ENCODE measurements around the gene ATG7. TPM values are rescaled to one million over a fixed set of nuclear protein-coding genes. Genes with fewer than 3 reads are reported as not detected.
"Not testable (repeated sequence)": the region's sequence is repeated elsewhere in the genome, so short reads cannot be mapped to it uniquely, and the experiment has no call there.

ATG7 gene
- total RNA-seq, 1 experiment from 2014 or later = 55.1 TPM

DNA sequence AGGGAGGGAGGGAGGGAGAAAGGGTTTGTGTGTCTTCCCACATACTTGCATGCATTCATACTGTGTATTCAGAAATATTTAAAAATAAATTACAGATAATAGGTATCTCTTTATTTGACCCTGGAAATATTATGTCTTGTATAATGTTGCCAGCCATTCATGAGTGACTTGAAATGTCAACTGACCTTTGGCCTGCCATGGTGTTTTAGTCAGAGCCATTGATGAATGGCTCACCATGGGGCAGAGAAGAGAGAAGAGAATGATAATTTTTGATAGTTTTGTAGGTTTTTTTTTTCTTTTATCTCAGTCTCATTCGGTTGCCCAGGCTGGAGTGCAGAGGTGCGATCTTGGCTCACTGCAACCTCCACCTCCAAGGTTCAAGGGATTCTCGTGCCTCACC is 121.2 kb downstream of the ATG7 start:
- in situ Hi-C loops (cut with HindIII; ENCODE audit: low pct_unique_long_range_greater_than_20kb, low sequenced_read_pairs) = no loop called here
- no peak for DNase-seq (ENCODE audit: low read depth)

DNA sequence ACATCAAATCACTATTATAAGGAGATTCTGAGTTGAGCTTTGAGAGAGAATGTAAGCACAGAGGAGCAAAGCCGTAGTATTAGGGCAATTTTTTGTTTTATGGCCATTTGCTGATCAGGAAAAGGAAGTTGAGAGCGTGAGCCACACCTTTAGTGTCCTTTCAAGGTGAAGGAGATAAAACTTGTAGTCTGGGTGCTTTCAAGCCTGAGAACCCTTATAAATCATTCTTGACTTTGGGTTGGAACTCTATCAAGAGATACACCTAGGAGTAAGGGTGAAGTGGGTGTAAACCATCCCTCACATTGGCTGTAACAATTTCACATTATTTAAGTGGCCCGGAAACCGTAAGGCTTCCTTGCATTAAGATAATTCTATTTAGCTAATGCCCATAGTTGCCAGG is 122.2 kb downstream of the ATG7 start:
- in situ Hi-C loops (cut with HindIII; ENCODE audit: low pct_unique_long_range_greater_than_20kb, low sequenced_read_pairs) = no loop called here
- no peak for DNase-seq (ENCODE audit: low read depth)

DNA sequence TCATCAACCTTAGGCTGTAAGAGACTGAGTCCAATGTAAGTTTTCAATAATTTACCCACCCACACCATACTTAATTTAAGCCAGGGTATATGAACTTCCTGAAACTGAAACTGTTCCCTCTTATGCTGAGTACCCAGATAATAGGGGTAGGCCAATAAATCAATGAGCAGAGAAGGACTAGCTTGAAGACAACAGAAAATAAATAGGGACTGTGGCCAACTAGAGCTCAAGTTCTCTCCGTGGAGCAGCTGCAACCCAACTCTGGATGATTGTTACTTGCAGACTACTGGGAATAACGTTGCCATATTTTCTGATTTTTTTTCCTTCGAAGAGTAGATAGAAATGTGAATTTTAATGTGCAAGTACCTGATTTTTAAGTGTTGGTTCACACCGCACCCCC is 128.0 kb downstream of the ATG7 start:
- in situ Hi-C loops (cut with HindIII; ENCODE audit: low pct_unique_long_range_greater_than_20kb, low sequenced_read_pairs) = no loop called here
- DNase-seq (ENCODE audit: low read depth) = no peak

DNA sequence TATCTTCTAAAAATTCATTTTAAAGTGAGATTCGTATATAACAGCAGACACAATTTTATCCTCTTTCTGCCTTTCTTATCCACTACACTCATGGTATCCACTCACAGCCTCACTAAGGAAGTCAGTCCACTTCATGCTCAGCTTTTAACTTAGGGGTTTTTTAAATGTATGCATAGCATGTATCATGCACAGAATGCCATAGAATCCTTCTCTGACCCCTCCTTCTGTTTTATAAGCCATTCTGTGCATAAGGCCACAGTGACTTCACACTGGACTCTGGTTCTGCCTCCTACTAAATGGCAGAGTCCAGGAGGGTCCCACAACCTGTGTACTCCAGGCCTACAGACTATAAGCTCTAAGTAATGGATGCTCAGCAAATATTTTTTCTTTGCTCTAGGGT is 129.2 kb downstream of the ATG7 start:
- in situ Hi-C loops (cut with HindIII; ENCODE audit: low pct_unique_long_range_greater_than_20kb, low sequenced_read_pairs) = no loop called here

GRCh38 chr3:11405323-11405722 is 133.1 kb downstream of the ATG7 start:
- no peak for DNase-seq (ENCODE audit: low read depth)
- in situ Hi-C loops (cut with HindIII; ENCODE audit: low pct_unique_long_range_greater_than_20kb, low sequenced_read_pairs) = no loop called here

More for the DNA sequence above, 129.2 kb downstream of the ATG7 start:
- DNase-seq (ENCODE audit: low read depth) = no peak

- in situ Hi-C loops (cut with HindIII; ENCODE audit: low pct_unique_long_range_greater_than_20kb, low sequenced_read_pairs) = no loop called here
- DNase-seq (ENCODE audit: low read depth) = no peak
These were observed 135.4 kb downstream of the ATG7 start for GRCh38 chr3:11407644-11408043.

GRCh38 chr3:11408324-11408859 is 136.2 kb downstream of the ATG7 start:
- DNase-seq (ENCODE audit: low read depth); in situ Hi-C loops (cut with HindIII; ENCODE audit: low pct_unique_long_range_greater_than_20kb, low sequenced_read_pairs): not testable (repeated sequence)

- in situ Hi-C loops (cut with HindIII; ENCODE audit: low pct_unique_long_range_greater_than_20kb, low sequenced_read_pairs) = no loop called here
These were observed 138.4 kb downstream of the ATG7 start for GRCh38 chr3:11410564-11410963.

DNA sequence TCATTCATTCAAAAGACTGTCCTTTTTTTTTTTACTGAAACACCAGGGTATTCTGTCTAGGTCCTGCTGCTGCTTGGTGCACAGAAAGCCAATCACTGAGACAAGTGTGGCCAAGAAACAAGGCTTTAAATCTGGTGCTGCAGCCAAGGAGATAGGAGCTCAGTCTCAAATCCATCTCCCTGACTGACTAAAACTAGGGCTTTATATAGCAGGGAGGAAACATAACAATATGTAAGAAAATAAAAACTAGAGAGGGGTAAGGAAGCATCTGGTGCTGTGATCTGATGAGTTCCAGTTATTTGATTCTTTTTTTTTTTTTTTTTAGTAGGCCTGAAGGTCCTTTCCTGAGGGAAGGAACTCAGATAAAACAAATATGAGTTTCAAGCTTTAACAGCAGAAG is 139.8 kb downstream of the ATG7 start:
- DNase-seq (ENCODE audit: low read depth) = no peak
- in situ Hi-C loops (cut with HindIII; ENCODE audit: low pct_unique_long_range_greater_than_20kb, low sequenced_read_pairs) = no loop called here

More at GRCh38 chr3:11410564-11410963, 138.4 kb downstream of the ATG7 start:
- DNase-seq (ENCODE audit: low read depth) = no peak

DNA sequence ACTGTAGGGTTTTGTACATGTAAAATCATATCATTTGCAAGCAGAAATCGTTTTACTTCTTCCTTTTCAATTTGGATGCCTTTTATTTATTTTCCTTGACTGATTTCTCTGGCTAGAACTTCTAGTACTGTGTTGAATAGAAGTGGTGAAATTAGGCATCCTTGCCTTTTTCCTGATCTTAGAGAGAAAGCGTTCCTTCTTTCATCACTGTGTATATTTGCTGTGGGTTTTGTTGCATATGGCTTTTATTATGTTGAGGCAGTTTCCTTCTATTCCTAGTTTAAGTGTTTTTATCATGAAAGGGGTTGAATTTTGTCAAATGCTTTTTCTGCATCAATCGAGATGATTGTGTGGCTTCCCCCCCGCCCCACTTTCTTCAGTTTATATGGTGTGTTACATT is 140.9 kb downstream of the ATG7 start:
- in situ Hi-C loops (cut with HindIII; ENCODE audit: low pct_unique_long_range_greater_than_20kb, low sequenced_read_pairs) = no loop called here
- no peak for DNase-seq (ENCODE audit: low read depth)

DNA sequence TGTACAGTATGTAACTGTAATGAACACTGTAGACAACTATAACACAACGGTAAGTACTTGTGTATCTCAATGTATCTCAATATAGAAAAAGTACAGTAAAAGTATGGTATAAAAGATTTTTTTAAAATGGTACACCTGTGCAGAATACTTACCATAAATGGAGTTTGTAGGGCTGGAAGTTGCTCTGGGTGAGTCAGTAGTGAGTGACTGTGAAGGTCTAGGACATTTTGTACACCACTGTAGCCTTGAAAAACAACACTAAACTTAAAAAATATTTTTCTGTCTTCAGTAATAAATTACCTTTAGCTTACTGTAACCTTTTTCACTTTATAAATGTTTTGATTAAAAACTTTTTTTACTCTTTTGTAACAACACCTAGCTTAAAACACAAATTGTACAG is 142.9 kb downstream of the ATG7 start:
- no peak for DNase-seq (ENCODE audit: low read depth)

GRCh38 chr3:11420066-11420465 is 147.9 kb downstream of the ATG7 start:
- no peak for DNase-seq (ENCODE audit: low read depth)
- in situ Hi-C loops (cut with HindIII; ENCODE audit: low pct_unique_long_range_greater_than_20kb, low sequenced_read_pairs) = no loop called here

More for the DNA sequence above, 142.9 kb downstream of the ATG7 start:
- in situ Hi-C loops (cut with HindIII; ENCODE audit: low pct_unique_long_range_greater_than_20kb, low sequenced_read_pairs) = no loop called here

DNA sequence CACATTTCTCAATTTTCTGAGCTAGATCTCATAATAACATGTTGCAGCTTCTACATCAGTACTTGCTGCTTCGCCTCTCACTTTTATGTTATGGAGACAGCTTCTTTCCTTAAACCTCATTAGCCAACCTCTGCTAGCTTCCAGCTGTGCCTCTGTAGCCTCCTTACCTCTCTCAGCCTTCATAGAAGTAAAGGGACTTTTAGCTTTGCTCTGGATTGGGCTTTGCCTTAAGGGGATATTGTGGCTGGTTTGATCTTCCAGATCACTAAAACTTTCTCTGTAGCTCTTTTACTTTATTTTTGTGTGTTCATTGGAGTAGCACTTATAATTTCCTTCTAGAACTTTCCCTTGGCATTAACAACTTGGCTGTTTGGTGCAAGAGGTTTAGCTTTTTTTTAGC is 150.1 kb downstream of the ATG7 start:
- no peak for DNase-seq (ENCODE audit: low read depth)
- in situ Hi-C loops (cut with HindIII; ENCODE audit: low pct_unique_long_range_greater_than_20kb, low sequenced_read_pairs) = no loop called here

GRCh38 chr3:11423868-11424267 is 151.7 kb downstream of the ATG7 start:
- DNase-seq (ENCODE audit: low read depth) = no peak
- in situ Hi-C loops (cut with HindIII; ENCODE audit: low pct_unique_long_range_greater_than_20kb, low sequenced_read_pairs) = no loop called here

DNA sequence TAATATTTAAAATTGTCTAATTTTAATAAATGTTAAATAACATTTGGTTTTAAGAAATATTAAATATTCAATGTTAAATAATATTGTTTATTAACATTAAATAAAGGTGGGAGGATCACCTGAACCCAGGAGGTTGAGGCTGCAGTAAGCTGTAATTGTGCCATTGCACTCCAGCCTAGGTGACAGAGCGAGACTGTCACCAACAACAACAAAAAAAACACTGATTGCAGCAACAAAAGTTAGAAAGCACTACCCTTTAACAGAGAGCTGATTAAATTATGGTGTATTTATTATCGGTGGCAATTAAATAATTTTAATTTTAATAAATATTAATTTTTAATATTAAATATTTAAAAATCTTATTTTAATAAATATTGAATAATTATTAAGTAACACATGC is 152.1 kb downstream of the ATG7 start:
- no peak for DNase-seq (ENCODE audit: low read depth)
- in situ Hi-C loops (cut with HindIII; ENCODE audit: low pct_unique_long_range_greater_than_20kb, low sequenced_read_pairs) = no loop called here

DNA sequence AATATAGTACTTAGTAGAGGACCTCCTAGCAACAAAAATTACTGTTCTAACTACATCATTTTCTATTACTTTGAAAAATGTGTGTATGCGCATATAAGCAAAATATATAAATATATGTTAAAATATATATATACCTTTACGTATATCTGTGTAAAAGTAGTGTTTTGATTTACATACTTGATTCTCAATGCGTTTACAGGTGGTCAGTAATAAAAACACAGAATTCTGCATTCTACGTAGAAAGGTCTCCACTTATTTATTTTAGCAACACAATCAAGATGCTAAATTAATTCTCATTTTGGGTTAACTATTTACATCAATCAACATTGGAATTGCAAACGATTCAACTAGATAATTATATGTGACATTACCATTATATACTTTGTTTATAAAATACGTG is 158.0 kb downstream of the ATG7 start:
- in situ Hi-C loops (cut with HindIII; ENCODE audit: low pct_unique_long_range_greater_than_20kb, low sequenced_read_pairs) = no loop called here
- DNase-seq (ENCODE audit: low read depth) = no peak

GRCh38 chr3:11430624-11431023 is 158.4 kb downstream of the ATG7 start:
- in situ Hi-C loops (cut with HindIII; ENCODE audit: low pct_unique_long_range_greater_than_20kb, low sequenced_read_pairs) = no loop called here
- DNase-seq (ENCODE audit: low read depth) = no peak

DNA sequence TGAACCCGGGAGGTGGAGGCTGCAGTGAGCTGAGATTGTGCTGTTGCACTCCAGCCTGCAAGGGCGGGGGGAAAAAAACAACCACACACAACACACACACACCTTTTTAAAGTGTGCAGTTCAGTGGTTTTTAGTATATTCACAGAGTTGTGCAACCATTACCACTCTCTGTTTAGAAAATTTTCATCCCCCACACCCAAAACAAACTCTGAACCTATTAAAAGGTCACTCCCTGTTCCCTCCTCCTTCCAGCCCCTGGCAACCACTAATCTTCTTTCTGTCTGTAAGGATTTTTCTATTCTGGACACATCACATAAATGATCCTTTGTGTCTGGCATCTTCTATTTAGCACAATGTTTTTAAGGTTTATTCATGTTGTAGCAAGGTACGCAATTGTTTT is 159.1 kb downstream of the ATG7 start:
- no peak for DNase-seq (ENCODE audit: low read depth)
- in situ Hi-C loops (cut with HindIII; ENCODE audit: low pct_unique_long_range_greater_than_20kb, low sequenced_read_pairs) = no loop called here

- in situ Hi-C loops (cut with HindIII; ENCODE audit: low pct_unique_long_range_greater_than_20kb, low sequenced_read_pairs) = no loop called here
- no peak for DNase-seq (ENCODE audit: low read depth)
These were observed 161.9 kb downstream of the ATG7 start for GRCh38 chr3:11434017-11434526.

GRCh38 chr3:11434563-11435096 is 162.4 kb downstream of the ATG7 start:
- DNase-seq (ENCODE audit: low read depth) = no peak
- in situ Hi-C loops (cut with HindIII; ENCODE audit: low pct_unique_long_range_greater_than_20kb, low sequenced_read_pairs) = no loop called here
